HFF-Myc (cell line): ENCODE measurements around the gene ZIC3.

Source experiments
- DNase-seq: peaks from one replicate; pipeline ENCODE4 v3.0.0-alpha.2; 2011; ENCODE audit warnings: low read depth; ENCODE audit errors: extremely low read depth
- H3K4me3 ChIP-seq: replicated peaks from 2 replicates; pipeline ENCODE4 v1.5.1; 2011; ENCODE audit warnings: low read depth, mild to moderate bottlenecking, control low read depth, low read length
- TF ChIP-seq, protein P1 (sequence below): IDR thresholded peaks from 2 replicates; pipeline ENCODE4 v1.5.1; 2012; ENCODE audit warnings: mild to moderate bottlenecking, low read depth, low read length, control low read depth; ENCODE audit errors: missing control alignments

ZIC3 gene

DNA sequence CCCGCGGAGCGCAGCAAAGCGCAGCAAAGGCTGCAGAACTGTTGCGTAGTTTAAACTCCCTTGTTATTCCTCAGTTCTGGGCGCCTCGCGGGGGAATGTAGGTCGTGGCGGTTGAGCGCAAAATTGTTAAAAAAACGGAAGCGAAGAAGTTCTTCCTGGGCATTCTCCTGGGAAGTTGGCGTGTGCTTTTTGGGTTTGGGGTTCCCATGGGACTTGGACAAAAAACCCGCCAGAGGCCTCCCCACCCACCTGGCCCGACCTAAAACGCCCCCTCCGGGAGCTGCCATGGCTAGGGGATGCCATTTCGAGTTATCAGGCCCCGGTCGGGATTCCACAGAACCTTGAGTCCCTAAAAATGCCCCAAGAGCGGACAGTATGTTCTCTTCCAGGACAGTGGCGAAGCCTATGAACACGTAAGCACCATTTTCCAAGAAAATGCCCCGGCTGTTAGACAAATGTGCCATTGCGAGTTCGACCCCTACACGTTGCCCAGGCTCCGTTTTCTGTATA lies 8.9 kb downstream of the ZIC3 start:
- TF ChIP-seq, protein P1, sequence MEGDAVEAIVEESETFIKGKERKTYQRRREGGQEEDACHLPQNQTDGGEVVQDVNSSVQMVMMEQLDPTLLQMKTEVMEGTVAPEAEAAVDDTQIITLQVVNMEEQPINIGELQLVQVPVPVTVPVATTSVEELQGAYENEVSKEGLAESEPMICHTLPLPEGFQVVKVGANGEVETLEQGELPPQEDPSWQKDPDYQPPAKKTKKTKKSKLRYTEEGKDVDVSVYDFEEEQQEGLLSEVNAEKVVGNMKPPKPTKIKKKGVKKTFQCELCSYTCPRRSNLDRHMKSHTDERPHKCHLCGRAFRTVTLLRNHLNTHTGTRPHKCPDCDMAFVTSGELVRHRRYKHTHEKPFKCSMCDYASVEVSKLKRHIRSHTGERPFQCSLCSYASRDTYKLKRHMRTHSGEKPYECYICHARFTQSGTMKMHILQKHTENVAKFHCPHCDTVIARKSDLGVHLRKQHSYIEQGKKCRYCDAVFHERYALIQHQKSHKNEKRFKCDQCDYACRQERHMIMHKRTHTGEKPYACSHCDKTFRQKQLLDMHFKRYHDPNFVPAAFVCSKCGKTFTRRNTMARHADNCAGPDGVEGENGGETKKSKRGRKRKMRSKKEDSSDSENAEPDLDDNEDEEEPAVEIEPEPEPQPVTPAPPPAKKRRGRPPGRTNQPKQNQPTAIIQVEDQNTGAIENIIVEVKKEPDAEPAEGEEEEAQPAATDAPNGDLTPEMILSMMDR = no peak
- H3K4me3 ChIP-seq = no peak overlapping the region
- DNase-seq = no peak

DNA sequence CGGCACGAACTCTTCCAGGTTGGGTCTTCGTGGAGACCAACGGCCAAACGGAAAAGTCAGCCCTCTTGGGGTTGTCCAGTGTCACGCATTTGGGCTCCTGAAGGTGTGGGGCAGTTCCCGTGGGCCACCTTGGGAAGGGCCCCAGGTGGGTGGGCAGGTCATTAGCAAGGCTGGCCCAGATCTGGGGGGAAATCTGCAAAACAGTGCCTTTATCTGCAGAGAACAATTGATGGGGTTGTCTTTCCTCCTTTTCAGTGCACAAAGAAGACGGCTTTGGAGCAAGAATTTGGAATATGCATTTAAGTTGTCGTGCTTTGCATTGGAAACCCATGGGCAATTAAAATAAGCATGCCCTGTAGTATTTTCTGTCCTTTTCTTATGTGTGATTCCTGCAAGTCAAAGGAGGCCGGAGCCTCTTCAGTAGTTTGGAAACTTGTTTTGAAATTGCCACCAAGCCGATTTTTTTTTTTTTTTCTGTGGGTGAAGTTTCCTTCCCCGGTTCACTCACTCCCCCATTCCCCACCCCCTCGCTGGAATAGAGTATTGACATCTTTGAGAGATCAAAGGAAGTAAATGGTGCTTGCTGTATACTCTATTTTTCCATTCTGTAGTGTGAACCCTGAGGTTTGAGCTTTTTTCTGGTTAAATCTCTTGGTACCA lies 9.8 kb downstream of the ZIC3 start:
- no peak for DNase-seq
- no peak overlapping the region for H3K4me3 ChIP-seq
- TF ChIP-seq, protein P1 = no peak

DNA sequence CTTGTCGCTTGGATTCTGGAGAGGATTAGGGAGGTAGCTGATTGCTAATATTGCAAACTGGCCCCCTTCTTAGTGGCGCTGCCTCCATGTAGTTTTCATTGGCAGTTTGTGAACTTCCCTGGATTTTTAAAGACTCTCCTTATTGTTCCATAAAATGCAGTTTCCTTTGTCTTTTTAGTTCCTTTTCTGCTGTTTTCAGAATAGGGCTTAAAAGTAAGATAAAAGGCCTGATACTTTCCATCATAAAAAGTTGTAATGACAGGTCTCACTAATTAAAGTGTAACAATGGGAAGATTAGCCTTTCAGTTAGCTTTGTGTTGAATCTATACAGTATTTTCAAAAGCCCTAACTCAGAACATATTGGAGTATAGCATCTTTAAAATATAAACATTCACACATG lies 21.2 kb downstream of the ZIC3 start:
- TF ChIP-seq, protein P1 = no peak
- DNase-seq = no peak
- no peak overlapping the region for H3K4me3 ChIP-seq

DNA sequence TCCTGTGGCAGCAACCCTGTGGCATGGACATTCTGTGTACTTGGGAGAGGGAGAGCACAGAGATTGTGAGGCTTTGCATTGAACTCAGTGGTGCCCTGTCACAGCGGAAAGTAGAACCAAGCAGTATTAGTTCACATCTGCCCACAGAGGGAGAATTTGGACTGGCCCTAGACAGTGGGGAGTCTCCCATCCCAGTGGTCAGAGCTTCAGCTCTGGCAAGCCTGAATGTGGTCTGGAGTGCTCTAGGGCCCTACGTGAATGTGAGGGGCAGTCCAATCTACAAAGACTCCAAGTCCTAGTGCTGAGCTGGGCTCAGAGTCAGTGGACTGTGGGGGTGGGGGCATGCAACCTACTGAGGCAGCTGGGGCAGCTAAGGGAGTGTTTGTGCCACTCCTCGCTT lies 34.8 kb downstream of the ZIC3 start:
- no peak for DNase-seq
- H3K4me3 ChIP-seq = no peak overlapping the region
- TF ChIP-seq, protein P1 = no peak
